ENCODE measurements around the gene UFC1.

GRCh38 chr1:161114556-161114955 is 39.2 kb upstream of the UFC1 start:
- TF ChIP-seq CTCF (IDR thresholded peaks at IDR 0.05) (no peak), EZH2 (IDR thresholded peaks at IDR 0.05; ENCODE audit: borderline replicate concordance, insufficient read depth, low read depth, low read length, poor library complexity, severe bottlenecking) (no peak)
